HG02642 (cell line): ENCODE data around the gene NAA50.

Source experiments
- ATAC-seq: cut with Tn5 transposase; IDR thresholded peaks from one replicate; pipeline ENCODE4 v1.9.1; 2021; ENCODE audit warnings: mild to moderate bottlenecking; ENCODE audit not compliant: unreplicated experiment, poor library complexity

The NAA50 gene

GRCh38 chr3:113745756-113746547 lies at the start of gene NAA50:
NAA50 (minus strand) TSS chr3:113746249; CDS start chr3:113745949, 300 bp downstream.
- peak; percentile 57 for ATAC-seq

DNA sequence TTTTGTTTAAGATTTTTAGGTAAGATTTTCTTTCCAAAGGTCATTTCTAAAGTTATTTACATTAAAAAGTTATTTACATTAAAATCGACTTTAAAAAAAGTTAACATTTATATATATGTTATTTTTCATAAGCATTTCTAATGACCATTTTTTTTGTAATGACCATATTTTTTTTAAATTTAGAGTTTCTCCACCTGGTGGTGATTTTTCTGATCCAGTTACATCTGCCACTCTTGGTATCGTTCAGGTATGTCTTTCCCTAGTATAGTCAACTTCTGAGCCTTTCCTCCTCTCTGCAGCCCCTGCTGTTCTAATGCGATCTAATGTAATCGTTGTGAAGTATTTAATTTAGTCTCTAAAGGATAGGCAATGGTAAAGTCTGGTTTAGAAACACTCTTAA lies 49.6 kb upstream of the NAA50 start:
- ATAC-seq = no peak

DNA sequence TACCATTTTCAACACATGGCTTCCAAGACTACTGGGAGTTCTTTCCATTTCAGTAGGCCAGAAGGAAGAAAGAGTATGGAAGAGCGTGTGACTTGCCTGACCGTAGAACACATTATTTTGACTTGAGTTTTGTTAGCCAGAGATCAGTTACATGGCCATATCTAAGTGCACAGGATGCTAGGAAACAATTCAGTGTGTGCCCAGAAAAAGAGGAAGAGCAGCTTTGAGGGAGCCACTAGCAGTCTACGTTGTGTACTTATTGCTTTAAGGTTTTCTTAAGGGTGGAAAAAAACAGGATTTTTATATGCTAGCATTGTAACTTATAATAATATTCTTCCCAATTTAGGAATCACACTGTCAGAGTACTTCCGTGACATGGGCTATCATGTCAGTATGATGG lies 48.5 kb upstream of the NAA50 start:
- ATAC-seq = no peak

DNA sequence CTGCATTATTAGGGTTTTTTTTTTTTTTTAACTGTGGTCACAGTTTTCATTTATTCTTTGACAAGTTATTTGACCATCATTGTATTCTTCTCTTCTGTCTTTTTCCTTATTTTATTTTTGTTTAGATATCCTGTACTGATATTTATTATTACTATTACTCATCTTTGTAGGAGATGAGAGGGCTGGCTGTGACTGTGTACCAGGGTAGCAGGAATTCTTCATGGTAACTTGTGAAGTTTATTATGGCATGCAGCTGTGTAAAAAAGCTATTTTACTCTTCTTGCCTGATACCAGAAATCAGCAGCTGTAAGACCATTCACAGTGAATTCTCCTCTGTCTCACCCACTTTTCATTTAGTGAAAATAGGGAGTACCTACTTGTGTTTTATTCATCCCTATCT lies 45.3 kb upstream of the NAA50 start:
- ATAC-seq = no peak

GRCh38 chr3:113783980-113784379 lies 37.9 kb upstream of the NAA50 start:
- ATAC-seq = no peak

DNA sequence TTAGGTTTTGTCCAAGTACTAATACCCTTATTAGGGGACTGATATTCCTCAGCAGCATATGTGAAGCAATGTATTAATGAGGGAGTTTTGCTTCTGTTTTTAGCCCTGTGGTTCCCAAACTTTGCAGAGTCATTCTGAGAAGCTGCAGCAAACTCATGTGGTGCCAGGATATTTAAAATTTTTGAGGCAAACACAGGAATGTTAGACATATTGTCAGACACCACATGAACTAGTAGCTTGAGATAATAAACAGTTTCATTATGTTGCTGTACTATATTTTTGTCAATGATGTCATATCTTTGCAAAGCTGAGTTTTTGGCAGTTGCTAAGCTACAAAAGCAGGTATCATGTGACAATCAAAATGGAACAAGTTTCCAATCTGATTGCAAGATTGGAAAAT lies 37.4 kb upstream of the NAA50 start:
- ATAC-seq = peak; percentile 45

DNA sequence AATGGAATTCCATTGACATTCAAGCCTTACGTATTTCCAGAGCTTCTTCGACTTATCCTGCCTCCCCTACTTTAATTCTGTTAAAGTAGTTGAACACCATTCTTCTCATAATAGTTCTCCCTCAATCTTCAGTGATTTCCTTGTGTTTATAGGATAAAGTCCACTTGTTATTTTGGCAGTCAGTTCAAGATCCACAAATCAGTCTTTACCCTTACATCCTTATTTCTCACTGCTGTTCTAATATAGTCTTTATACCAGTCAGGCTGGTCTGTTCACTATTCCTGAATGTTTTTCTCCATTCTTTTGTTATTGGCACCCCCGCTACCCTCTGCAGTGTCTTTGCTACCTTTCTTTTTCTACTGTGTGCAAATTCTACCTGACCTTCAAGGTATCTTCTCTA lies 30.5 kb upstream of the NAA50 start:
- no peak for ATAC-seq

DNA sequence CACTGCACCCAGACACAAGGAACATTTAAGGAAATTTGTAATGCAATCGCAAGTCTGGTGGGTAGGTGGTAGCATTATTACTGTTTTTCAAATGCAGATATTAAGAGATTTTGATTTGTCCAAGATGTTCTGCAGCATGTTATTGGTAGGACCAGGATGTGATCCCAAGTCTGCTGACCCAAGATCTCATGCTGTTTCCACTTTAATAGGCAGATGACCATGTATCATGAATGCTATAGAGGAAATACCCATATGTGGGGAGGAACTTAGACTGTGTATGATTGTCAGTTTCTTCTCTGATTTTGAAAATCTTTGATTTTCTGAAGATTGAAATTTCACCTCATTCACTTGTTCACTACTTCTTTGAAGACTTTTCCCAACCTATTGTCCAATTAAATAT lies 29.5 kb upstream of the NAA50 start:
- no peak for ATAC-seq

DNA sequence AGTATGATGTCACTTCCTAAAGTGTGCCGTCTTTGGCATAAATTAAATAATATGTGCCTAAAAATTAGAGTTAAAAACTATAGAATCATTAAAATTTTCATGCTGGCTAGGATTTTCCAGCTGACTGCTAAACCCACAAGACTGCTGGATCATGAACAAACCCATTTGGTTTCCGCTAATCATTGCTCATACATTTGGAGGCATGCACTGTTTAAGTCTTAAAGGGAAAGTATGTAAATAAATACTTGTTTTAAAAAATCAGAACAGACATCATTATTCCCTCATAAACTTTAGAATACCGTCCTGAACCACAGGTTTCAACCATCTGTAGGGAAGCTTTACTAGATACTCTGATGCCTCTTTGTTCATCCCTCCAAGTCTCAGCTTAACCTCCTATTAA lies 27.3 kb upstream of the NAA50 start:
- no peak for ATAC-seq

GRCh38 chr3:113771993-113772392 lies 25.9 kb upstream of the NAA50 start:
- no peak for ATAC-seq

DNA sequence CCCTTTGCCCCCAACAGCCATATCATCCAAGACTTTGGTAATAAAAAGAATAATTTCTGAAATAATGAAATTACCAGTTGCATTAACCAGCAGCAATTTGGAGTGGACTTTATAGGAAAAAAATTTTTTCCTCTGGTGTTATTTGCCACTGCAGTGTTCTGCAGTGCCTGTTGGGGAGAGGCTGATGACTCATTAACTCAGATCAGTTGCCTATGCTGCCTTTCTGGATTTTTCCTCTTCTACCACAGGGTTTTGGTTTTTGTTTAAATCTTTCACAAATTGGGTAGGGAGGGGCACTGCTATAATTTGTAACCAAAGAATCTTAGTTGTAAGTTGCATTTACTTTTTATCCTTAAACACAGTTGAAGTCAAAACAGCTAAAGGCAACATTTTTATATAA lies 23.5 kb upstream of the NAA50 start:
- peak; percentile 62 for ATAC-seq

DNA sequence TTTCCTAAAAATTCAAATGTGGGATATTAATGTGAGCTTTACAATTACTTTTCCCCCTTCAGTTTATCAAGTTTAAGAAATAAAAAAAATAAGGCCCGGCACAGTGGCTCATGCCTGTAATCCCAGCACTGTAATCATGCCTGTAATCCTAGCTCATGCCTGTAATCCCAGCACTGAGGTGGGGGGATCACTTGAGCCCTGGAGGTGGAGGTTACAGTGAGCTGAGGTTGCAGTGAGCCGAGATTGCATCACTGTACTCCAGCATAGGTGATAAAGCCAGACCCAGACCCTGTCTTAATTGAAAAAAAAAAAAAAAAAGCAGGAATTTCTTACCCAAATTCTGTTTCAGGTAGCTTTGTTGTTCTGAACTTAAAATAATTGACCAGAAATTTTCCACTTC lies 18.6 kb upstream of the NAA50 start:
- no peak for ATAC-seq

DNA sequence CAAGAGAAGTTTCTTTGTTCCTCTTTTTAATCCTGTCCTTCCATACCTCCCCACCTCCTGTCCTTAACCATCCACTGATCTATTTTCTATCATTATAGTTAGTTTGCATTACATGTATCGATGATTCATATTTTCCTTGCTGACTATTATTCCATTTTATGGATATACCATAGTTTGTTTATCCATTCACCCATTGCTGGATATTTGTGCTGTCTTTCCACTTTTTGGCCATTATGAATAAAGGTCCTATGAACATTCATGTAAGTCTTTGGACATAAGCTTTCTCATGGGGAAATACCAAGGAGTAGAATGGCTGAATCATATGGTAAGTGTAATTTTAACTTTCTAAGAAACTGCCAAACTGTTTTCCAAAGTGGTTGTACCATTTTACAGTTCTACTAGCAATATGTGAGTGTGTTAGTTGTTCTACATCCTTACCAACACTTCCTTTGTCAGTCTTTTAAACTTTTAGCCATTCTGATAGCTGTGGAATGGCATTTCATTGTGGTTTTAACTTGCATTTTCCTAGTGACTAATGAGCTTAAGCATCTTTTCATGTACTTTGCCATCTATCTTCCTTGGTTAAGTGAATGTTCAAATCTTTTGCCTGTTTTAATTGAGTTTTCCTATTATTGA lies 12.5 kb upstream of the NAA50 start:
- ATAC-seq = no peak

DNA sequence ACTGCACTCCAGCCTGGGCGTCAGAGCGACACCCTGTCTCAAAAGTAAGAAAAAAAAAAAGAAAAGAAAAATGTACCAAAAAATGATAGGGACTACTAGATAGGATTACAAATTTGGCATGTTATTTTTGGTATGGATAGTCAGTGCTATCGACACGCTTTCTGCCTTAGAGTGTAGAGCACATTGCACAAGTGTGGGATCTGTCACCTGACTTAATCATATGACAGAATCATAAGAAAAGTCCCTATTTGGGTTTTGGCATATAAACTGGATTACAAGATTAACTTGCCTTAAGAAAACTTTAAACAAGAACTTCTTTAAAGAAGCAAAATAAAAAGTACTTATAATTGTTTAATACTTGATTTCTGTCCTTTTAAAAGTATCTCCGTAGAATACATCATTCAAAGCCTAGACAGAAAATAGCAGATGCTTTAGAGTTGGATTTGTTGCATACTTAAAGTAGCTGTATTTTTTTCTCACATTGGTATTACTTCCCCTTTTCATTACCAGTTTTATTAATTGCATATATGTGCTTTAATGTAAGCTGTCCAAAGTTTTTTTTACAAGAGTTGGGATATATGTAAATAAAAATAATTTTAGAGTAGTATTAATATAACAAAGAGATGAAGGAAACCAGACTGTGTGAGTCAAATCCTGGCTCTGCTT lies 8.6 kb upstream of the NAA50 start:
- no peak for ATAC-seq

- ATAC-seq = no peak
These were observed 7.4 kb upstream of the NAA50 start for GRCh38 chr3:113753376-113753985.

- ATAC-seq = no peak
These were observed 5.1 kb upstream of the NAA50 start for GRCh38 chr3:113751141-113751540.

GRCh38 chr3:113747283-113748046 lies 1.4 kb upstream of the NAA50 start:
- peak; percentile 12 for ATAC-seq

DNA sequence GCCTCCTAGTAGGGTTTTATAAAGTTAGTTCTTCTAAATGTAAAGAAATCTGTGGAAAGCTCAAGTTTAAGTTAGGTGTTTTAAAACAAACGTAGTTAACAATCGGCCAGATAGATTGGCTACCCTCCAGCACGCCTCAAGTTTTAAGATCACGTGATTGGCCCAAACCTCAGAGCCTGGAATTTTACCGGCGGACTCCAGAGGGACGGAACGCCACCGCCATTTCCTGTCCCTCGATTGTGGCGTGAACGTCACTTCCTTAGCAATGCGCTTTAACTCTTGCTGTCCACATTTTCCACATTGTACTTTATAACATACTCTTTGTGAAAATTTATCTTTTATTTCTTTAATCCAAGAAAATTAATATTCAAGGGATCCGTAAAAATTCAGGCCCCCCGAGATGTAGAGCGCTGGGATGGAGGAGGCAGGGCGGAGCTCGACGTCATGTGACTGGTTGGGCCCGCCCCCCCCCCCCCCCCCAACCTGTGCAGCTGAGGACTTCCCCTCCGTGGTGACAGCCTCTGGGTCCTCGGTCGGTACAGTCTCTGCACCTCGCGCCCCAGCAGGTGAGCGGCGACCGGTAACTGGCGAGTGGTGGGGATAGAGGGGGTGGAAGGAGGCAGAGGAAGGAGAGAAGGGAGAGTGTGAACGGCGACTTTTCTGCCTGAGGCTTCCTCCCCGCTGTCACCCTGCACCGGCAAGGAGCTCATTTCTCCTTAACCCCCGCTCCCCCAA lies 666 bp upstream of the NAA50 start, which contains the start of gene ATP6V1A:
Gene ATP6V1A, plus strand, starts transcription at position 488 of the 735 bp plus-strand sequence. CDS start 31,719 bp downstream, outside the sequence.
- ATAC-seq = peak; percentile 50

- ATAC-seq = peak; percentile 58
These were observed 901 bp downstream of the NAA50 start for GRCh38 chr3:113744941-113745755.
